SK-N-SH treated with all-trans-retinoic acid at 6 μM for 48 hours (cell line): ENCODE measurements around the gene NPBWR2.

Experiments used
- CREB5 ChIP-seq: fragments of 250-450 bp; sonication (Bioruptor Pico); IDR thresholded peaks from 2 replicates; pipeline ENCODE4 v1.5.1; 2020; ENCODE audit warnings: low read depth, mild to moderate bottlenecking, moderate library complexity
- CSRNP3 ChIP-seq: fragments of 250-450 bp; sonication (Bioruptor Pico); IDR thresholded peaks from 2 replicates; pipeline ENCODE4 v1.5.1; 2021; ENCODE audit warnings: mild to moderate bottlenecking, moderate library complexity
- ISL1 ChIP-seq: fragments of 250-450 bp; sonication (Bioruptor Pico); IDR thresholded peaks from 2 replicates; pipeline ENCODE4 v2.1.2; 2022; ENCODE audit warnings: mild to moderate bottlenecking, moderate library complexity
- PATZ1 ChIP-seq: fragments of 250-450 bp; sonication (Bioruptor Pico); IDR thresholded peaks from 2 replicates; pipeline ENCODE4 v1.8.0; 2020; ENCODE audit warnings: mild to moderate bottlenecking, moderate library complexity, borderline replicate concordance
- POU6F1 ChIP-seq: fragments of 250-450 bp; sonication (Bioruptor Pico); IDR thresholded peaks from 2 replicates; pipeline ENCODE4 v1.8.0; 2021; ENCODE audit warnings: low read depth, mild to moderate bottlenecking, moderate library complexity, borderline replicate concordance
- RARB ChIP-seq: fragments of 250-450 bp; sonication (Bioruptor Pico); IDR thresholded peaks from 2 replicates; pipeline ENCODE4 v1.8.0; 2021; ENCODE audit warnings: mild to moderate bottlenecking, moderate library complexity
- SNAI2 ChIP-seq: fragments of 250-450 bp; sonication (Bioruptor Pico); IDR thresholded peaks from 2 replicates; pipeline ENCODE4 v1.5.0; 2020; ENCODE audit warnings: mild to moderate bottlenecking, moderate library complexity
- TCF4 ChIP-seq: fragments of 250-450 bp; sonication (Bioruptor Pico); IDR thresholded peaks from 2 replicates; pipeline ENCODE4 v1.8.0; 2021; ENCODE audit warnings: mild to moderate bottlenecking, moderate library complexity, borderline replicate concordance
- TOX ChIP-seq: fragments of 250-450 bp; sonication (Bioruptor Pico); IDR thresholded peaks from 2 replicates; pipeline ENCODE4 v1.8.0; 2021; ENCODE audit warnings: mild to moderate bottlenecking, moderate library complexity, borderline replicate concordance
- ZFP3 ChIP-seq: fragments of 250-450 bp; sonication (Bioruptor Pico); IDR thresholded peaks from 2 replicates; pipeline ENCODE4 v1.5.0; 2020; ENCODE audit warnings: mild to moderate bottlenecking, moderate library complexity
- ZFP30 ChIP-seq: fragments of 450-650 bp; formaldehyde crosslinking; IDR thresholded peaks from 2 replicates; pipeline ENCODE4 v1.5.0; 2022; ENCODE audit warnings: mild to moderate bottlenecking, moderate library complexity
- ZNF70 ChIP-seq: fragments of 450-650 bp; formaldehyde crosslinking; IDR thresholded peaks from 2 replicates; pipeline ENCODE4 v1.5.0; 2020; ENCODE audit warnings: mild to moderate bottlenecking, moderate library complexity

GRCh38 chr20:64076061-64076997 lies 31.0 kb downstream of the NPBWR2 start:
- TF ChIP-seq PATZ1 (no peak), CSRNP3 (CRISPR knock-in tag) (no peak), TCF4 (CRISPR knock-in tag) (no peak), CREB5 (CRISPR knock-in tag) (no peak), SNAI2 (CRISPR knock-in tag) (no peak), ZNF70 (CRISPR knock-in tag) (no peak), ISL1 (CRISPR knock-in tag) (no peak), RARB (no peak), ZFP3 (no peak), ZFP30 (CRISPR knock-in tag) (no peak), POU6F1 (CRISPR knock-in tag) (no peak), TOX (no peak)
